GM21447 (cell line): Measurements from ENCODE around the gene LATS2.

Experiments
- ATAC-seq: cut with Tn5 transposase; IDR thresholded peaks from one replicate; pipeline ENCODE4 v1.9.1; 2021; ENCODE audit not compliant: unreplicated experiment

LATS2 gene

DNA sequence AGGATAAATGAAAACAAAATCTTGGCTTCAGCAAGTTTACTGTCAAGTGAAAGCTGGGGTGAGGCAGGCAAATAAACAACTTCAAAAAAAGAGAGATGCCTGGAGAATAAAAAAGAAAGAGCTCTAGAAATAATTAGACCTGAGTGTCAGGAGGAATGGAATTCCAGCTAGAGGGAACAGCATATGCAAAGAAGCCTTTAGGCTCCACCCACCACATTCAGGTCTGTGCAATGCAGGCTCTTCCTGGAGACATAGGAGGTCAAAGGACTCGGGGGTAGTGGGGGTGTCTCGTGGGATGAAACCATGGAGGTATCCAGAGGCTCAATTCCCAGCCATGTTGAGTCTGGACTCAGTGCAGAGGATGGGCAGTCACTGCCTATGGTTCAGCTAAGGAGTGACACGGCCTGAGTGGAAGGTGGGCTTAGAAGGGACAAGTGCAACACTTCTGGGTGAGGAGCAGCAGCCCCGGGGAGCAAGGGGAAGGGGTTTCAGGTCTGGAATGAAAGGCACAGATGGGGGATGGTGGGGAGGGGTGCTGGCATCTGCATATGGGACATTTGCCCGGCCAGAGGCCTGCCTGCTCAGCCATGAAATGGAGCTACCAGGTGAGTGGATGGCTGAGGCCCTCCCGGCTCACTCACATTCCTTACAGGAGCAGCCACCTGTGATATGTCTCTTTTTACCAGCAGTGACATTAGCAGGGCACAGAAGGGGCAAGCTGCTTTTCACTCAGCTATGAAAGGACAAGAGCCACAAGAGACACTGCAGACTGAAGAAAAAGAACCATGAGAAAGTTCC, 12.3 kb downstream of the LATS2 start:
- no peak for ATAC-seq

DNA sequence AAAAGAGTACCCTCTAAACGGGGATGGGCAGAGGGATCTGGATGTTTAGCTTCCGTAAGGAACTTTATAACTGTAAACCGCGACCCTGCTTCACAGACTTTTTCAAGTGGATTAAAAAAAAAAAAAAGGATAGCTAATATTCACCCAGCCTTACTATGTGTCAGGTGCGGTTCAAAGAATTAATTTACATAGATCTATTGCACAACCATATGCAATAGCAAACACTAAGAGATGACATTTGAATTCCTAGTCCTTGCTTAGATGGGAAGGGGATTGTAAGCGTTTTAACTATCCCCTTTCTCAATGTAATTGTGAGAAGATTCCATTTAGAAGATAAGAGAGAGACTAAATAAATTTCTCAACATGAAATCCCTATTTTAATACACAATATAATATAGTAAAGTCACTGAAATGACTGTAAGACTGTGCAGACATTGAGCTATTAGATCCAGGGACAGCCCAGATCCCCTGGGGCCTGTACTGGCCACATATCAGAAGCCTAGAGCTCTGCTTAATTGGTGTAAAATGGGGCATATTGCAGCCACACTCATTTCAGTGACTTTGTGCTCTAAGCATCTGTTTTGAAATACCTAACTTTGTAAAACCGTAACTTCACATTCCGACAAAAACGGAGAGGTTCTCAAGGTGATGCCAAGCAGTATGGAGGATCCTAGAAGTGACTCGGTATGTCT, 13.6 kb downstream of the LATS2 start:
- no peak for ATAC-seq

DNA sequence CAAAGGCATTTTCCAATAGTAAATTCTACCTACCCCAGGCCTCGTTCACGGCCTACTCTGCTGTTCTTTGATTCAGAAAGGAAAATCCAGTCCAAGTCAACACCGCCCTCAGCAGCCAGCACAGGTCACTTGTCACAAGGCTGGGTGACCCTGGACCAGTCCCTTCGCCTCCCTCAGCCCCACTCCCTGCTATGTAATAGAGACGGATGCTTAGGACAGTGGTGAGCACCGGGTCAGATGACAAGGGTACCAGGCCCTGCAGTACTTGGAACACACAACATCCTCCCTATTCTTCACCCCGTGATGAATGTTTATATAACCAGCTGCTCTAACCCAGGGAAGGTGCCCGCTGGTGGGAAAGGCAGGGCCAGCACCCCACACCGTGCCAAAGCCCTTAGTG, 14.3 kb downstream of the LATS2 start:
- ATAC-seq, result no peak

DNA sequence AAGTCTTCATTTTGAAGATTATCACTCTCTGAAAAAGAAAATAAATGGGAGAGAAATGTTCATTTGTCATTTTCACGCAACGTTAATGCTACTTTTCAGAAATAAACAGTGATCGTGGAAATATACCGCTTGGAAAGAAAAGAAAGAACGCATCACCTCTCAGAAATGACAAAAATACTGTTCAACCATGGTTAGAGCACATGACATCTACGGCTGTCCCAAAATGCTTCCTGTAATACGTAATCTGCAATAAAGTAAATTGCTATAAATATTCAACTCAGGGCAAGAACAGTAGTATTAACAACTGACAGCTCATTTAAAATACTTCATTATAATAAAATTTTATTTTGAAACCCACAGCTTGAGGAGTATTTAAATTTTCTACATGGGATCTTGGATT, 15.2 kb downstream of the LATS2 start:
- no peak for ATAC-seq

DNA sequence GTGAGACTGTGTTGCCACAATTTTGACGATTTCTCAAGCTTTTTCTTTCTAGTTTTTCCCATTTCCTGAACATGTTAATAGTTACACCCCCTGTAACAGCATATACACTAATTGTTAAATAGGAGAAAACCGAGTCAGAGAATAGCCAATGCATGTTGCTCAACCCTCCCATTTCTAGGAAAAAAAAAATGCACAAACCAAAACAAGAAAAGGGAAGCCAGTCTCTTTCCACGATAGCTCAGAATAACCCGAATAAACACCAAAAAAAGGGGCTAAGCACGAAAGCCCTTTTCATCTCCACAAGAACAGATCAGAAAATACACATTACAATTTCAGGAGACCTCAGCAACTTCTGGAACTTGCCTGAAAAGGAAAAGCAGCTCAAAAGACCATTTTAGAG, 16.3 kb downstream of the LATS2 start:
- no peak for ATAC-seq

- ATAC-seq, result no peak
These were observed 17.5 kb downstream of the LATS2 start for GRCh38 chr13:21043898-21044297.

- no peak for ATAC-seq
These were observed 21.1 kb downstream of the LATS2 start for GRCh38 chr13:21040120-21040826.

- no peak for ATAC-seq
These were observed 22.1 kb downstream of the LATS2 start for GRCh38 chr13:21039097-21039800.

- no peak for ATAC-seq
These were observed 23.7 kb downstream of the LATS2 start for GRCh38 chr13:21037656-21038055.

GRCh38 chr13:21035498-21035897, 25.9 kb downstream of the LATS2 start:
- ATAC-seq, result no peak

- no peak for ATAC-seq
These were observed 26.7 kb downstream of the LATS2 start for GRCh38 chr13:21034603-21035191.

GRCh38 chr13:21033856-21034602, 27.4 kb downstream of the LATS2 start:
- no peak for ATAC-seq

GRCh38 chr13:21033212-21033840, 28.1 kb downstream of the LATS2 start:
- no peak for ATAC-seq

DNA sequence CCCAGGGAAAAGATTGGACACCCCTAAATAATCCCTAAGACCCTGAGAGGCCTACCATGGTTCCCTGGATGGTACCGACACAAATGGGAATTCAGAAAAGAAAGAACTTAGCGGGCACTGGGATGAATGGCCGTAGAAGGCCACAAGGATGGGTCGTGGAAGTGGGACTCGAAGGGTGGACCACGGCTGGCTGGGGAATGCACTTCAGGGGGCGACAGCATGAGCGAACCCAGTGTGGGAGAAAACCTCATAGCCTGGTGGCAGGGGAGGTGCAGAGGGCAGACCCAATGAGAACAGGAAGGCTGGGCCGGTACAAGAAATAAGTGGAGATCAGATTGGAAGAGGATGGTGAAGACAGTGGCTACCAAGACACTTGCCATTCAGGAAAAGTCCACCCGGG, 28.7 kb downstream of the LATS2 start:
- no peak for ATAC-seq

- ATAC-seq, result no peak
These were observed 29.7 kb downstream of the LATS2 start for GRCh38 chr13:21031594-21032275.

- ATAC-seq, result no peak
These were observed 35.8 kb downstream of the LATS2 start for GRCh38 chr13:21025539-21025938.

DNA sequence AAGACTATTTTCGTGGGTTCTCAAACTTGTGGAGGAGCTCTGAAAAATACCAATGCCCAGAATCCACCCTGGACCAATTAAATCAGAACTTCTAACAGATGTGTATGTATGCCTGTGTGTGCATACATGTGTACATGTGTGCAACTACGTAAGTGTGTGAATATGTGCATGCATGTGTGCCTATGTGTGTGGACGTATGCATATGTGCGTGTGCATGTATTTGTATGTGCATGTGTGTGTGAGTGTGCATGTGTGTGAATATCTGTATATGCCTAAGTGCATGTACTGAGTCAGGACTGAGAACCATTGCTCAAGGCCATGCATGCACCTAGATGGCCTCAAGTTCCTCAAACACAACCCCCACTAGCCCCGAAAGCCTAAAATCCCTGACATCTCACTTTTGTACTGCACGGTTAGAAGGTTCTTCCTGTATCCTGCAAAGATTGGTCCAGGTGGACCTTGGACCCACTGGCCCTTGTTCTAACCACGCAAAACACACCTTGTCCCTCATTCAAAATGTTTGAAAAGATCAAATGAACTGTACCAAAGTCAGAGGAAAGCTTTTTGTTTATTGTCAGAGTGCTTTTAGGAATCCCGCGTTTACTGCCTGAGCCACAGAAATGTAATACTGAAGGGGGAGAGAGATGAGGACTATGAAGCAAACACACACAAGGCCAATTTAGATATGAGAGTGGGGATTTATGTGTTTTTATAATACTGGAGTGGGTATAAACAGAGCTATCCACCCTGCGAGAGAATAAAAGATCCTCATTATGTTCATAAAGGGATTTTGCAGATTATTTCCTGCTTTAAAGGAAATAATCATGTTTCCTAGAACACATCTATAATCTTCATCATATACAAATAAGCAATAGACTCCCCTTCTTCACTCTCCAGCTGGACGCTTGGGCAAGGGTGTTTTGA, 39.1 kb downstream of the LATS2 start:
- ATAC-seq, result no peak

DNA sequence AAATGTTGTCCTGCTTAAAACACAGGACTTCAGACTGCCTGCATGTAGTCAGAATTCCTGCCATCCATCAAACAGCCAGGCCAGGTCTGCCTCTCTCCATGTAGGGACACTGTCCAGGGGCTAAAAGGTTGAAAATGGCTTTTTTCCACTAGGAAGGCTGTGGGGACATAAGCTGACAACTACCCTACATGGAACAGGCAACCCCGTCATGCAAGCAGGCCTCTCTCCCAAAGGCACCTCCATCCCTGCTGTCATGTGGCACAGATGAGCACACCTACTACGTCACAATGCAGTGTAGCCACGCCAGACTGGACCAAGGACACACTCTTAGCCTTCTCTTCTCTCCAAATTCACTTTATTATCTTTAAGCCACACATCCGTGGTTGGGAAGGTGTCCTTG, 40.8 kb downstream of the LATS2 start:
- ATAC-seq, result no peak
